Esophagus (tissue), 2 donors: ENCODE measurements around the gene ZNF862. TPM values are rescaled to one million over a fixed set of nuclear protein-coding genes. Genes with fewer than 3 reads are reported as not detected.
"Not testable (repeated sequence)": the region's sequence is repeated elsewhere in the genome, so short reads cannot be mapped to it uniquely, and the experiment has no call there.

Experiments used
- H3K27ac ChIP-seq, 2 donors: one replicate each; pipeline ENCODE4 v1.5.1; 2013; ENCODE audit warnings: low read depth in 2 of 2, mild to moderate bottlenecking in 2 of 2, inconsistent platforms in 1 of 2, low read length in 1 of 2, moderate library complexity in 1 of 2
- H3K27me3 ChIP-seq, 2 donors: one replicate each; pipeline ENCODE4 v1.6.1; 2013; ENCODE audit warnings: low read length in 2 of 2, control low read depth in 1 of 2, mild to moderate bottlenecking in 1 of 2; ENCODE audit not compliant: insufficient read depth in 2 of 2, control insufficient read depth in 1 of 2
- H3K36me3 ChIP-seq, 2 donors: one replicate each; pipeline ENCODE4 v1.6.1; 2013; ENCODE audit warnings: low read length in 1 of 2; ENCODE audit not compliant: control insufficient read depth in 2 of 2, insufficient read depth in 2 of 2
- H3K4me1 ChIP-seq, 2 donors: one replicate each; pipeline ENCODE4 v1.6.1; 2013; ENCODE audit warnings: low read length in 1 of 2; ENCODE audit not compliant: control insufficient read depth in 2 of 2, insufficient read depth in 2 of 2
- H3K4me3 ChIP-seq, 2 donors: one replicate each; pipeline ENCODE4 v1.5.1; 2013; ENCODE audit warnings: low read length in 2 of 2, mild to moderate bottlenecking in 2 of 2, low read depth in 1 of 2, moderate library complexity in 1 of 2
- H3K9me3 ChIP-seq, 2 donors: one replicate each; pipeline ENCODE4 v1.6.1; 2013; ENCODE audit warnings: mild to moderate bottlenecking in 2 of 2, low read depth in 1 of 2, low read length in 1 of 2, moderate library complexity in 1 of 2; ENCODE audit not compliant: control insufficient read depth in 2 of 2, insufficient read depth in 1 of 2
- WGBS, 2 donors: extraction: QIAGEN DNeasy Blood & Tissue Kit; methylation state at CpG; one replicate each; pipeline ENCODE4 v1.1.7; 2013; 5-methylcytosine and 5-hydroxymethylcytosine counted together
- polyA plus RNA-seq, 2 donors: library from polyadenylated mRNA; stranded (reverse); fragments of 200-250 nt; gene quantifications; one replicate each; pipeline ENCODE4 v1.2.3, GENCODE V29; 2013
- donor health status: healthy with polysubstance abuse.
- donor health status: Bipolar disorder and iron deficiency.

The ZNF862 gene
- polyA plus RNA-seq, 2 donors, result 3.9 to 8.4 TPM

- no peak overlapping the region for H3K4me3 ChIP-seq
- WGBS, 2 donors, result 89% methylated on average over 19 of the region's 19 CpGs
- no peaks in the 10 kb centered on the region for H3K27me3 ChIP-seq
- H3K9me3 ChIP-seq, result no peaks in the 10 kb centered on the region
- no peak overlapping the region for H3K27ac ChIP-seq
- peaks cover 4 to 12% of the 10 kb centered on the region in 2 donors for H3K4me1 ChIP-seq
- no peaks in the 10 kb centered on the region for H3K36me3 ChIP-seq
These were observed 9.5 kb upstream of the ZNF862 start for GRCh38 chr7:149828357-149829309.

- 33 to 43% methylated on average over 1 of the region's 1 CpG for WGBS, 2 donors
- H3K4me3 ChIP-seq, H3K27me3 ChIP-seq, H3K36me3 ChIP-seq, H3K9me3 ChIP-seq, H3K27ac ChIP-seq: not testable (repeated sequence)
- peaks cover 4 to 10% of the 10 kb centered on the region in 2 donors for H3K4me1 ChIP-seq
These were observed 7.6 kb upstream of the ZNF862 start for GRCh38 chr7:149830527-149830926.

DNA sequence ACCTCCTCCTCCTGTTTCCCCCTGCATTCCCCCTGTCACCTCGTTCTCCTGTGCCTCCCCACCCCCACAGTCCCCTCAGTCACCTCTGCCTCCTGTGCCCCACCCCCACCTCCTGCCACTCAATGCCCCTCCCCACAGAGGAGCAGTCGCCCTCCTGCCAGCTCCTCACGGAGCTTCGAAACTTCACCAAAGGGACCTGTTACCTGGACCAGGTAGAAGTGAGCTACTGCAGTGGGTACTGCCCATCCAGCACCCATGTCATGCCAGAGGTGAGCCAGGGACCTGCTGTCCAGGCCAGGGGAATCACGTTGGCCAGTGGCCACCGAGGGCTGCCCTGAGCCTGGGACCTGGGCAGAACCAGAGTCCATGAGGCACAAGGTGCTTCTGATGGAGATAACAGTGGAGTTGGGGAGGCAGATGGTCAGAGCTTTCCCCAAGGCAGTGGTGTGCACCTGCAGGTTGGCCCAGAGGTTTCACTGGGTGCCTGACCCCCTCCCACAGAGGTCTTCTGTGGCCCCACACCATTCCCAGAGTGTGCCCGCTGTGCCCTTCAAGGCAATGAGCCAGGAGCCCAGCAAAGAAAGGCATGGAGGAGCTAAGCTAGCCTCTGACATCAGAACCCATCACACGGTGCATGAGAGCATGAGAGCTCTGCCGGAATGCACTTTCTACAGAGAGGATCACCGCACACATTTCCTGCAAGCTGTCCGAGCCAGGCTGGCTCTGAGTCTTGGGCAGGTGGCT lies 7.0 kb upstream of the ZNF862 start:
- no peak overlapping the region for H3K4me3 ChIP-seq

DNA sequence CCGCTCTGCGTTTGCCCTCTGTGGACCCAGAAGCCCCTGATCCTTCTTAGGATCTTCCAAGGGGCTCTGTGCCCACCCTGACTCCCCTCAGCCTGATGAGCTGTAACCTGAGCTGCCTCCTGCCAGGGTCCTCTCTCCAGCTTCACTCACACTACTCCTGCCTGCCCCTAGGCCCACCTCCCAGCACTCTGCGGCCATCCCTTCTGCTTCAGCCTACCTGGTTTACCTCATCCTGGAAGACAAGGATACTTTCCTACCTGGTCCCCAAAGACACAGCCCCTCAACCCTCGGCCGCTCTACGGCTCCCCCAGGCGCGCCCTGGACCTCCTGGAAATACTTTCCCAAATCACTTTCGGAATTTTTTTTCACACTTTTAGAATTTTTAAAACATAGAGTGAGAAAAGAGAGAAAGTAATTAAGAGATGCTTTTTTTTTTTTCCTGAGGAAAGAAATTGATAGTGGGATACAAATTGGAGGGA lies 6.4 kb upstream of the ZNF862 start:
- Histone ChIP-seq H3K27me3 (no peaks in the 10 kb centered on the region), H3K27ac (no peak overlapping the region), H3K36me3 (no peaks in the 10 kb centered on the region), H3K4me1 (peaks cover under 1 to 4% of the 10 kb centered on the region in 2 donors), H3K4me3 (no peak overlapping the region), H3K9me3 (no peaks in the 10 kb centered on the region)
- WGBS, 2 donors, result 77 to 81% methylated on average over 9 of the region's 9 CpGs

More for the DNA sequence above, 7.0 kb upstream of the ZNF862 start:
- Histone ChIP-seq H3K36me3 (no peaks in the 10 kb centered on the region), H3K9me3 (no peaks in the 10 kb centered on the region), H3K27ac (no peak overlapping the region), H3K4me1 (peaks cover 4 to 6% of the 10 kb centered on the region in 2 donors), H3K27me3 (no peaks in the 10 kb centered on the region)
- 37 to 53% methylated on average over 11 of the region's 11 CpGs for WGBS, 2 donors

DNA sequence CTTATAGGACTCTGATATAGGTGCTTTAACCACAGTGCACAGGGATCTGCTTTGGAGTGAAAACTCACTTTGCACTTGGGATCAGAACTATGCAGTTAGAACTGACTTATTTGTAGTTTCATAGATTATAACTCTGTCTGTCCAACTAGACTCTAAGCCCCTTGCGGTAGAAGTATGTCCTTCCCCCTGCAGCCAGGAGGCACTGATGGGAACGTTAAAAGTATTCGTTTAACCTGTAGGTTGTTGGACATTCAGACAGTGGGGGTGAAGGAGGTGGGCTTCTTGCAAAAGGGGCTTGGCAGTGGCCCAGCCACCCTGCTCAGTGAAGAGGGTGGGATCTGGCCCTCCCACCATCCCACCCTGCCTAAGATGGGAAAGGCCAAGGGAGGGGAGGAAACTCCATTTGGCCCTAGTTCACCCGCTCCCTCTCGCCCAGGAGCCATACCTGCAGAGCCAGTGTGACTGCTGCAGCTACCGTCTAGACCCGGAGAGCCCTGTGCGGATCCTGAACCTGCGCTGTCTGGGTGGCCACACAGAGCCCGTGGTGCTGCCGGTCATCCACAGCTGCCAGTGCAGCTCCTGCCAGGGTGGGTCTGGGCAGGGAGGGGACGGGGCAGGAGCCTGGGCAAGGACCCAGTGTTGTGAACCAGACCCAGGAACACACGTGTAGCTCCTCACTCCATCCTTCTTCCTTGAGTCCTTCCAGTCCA lies 5.7 kb upstream of the ZNF862 start:
- Histone ChIP-seq H3K4me3 (no peak overlapping the region), H3K27me3 (no peaks in the 10 kb centered on the region), H3K9me3 (no peaks in the 10 kb centered on the region), H3K36me3 (no peaks in the 10 kb centered on the region), H3K4me1 (peaks cover 0 to 4% of the 10 kb centered on the region in 2 donors), H3K27ac (no peak overlapping the region)
- 66 to 70% methylated on average over 13 of the region's 13 CpGs for WGBS, 2 donors

GRCh38 chr7:149833495-149834130 lies 4.6 kb upstream of the ZNF862 start:
- H3K4me1 ChIP-seq, result no peaks in the 10 kb centered on the region

GRCh38 chr7:149834601-149835000 lies 3.6 kb upstream of the ZNF862 start:
- H3K9me3 ChIP-seq, result no peaks in the 10 kb centered on the region
- peaks cover 0 to 2% of the 10 kb centered on the region in 2 donors for H3K4me1 ChIP-seq
- no peak overlapping the region for H3K27ac ChIP-seq
- WGBS, 2 donors, result 85 to 88% methylated on average over 8 of the region's 8 CpGs
- no peaks in the 10 kb centered on the region for H3K36me3 ChIP-seq
- no peaks in the 10 kb centered on the region for H3K27me3 ChIP-seq
- no peak overlapping the region for H3K4me3 ChIP-seq

More at GRCh38 chr7:149833495-149834130, 4.6 kb upstream of the ZNF862 start:
- Histone ChIP-seq H3K4me3 (no peak overlapping the region), H3K27me3 (no peaks in the 10 kb centered on the region), H3K9me3 (no peaks in the 10 kb centered on the region), H3K27ac (no peak overlapping the region), H3K36me3 (no peaks in the 10 kb centered on the region)
- WGBS, 2 donors, result 83% methylated on average over 12 of the region's 12 CpGs

DNA sequence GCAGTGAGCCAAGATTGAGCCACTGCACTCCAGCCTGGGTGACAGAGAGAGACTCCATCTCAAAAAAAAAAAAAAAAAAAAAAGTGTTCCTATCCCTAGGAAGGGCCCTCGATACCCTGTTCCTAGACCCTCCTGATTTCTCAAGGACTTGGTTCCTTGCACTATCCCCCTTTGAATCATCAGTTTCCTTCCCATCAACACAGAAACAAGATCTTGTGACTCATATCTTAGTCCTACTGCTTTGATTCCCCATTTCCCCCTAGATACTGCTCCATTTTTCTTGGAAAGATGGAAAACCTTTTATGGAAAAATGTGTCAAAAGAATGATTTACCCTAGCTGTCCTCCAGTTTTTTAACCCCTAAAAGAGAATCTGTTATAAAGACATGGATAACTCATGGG lies 1.7 kb upstream of the ZNF862 start:
- H3K27me3 ChIP-seq, result no peaks in the 10 kb centered on the region
- no peaks in the 10 kb centered on the region for H3K9me3 ChIP-seq
- 84 to 89% methylated on average over 1 of the region's 1 CpG for WGBS, 2 donors
- no peaks in the 10 kb centered on the region for H3K36me3 ChIP-seq
- peaks cover 0 to 2% of the 10 kb centered on the region in 2 donors for H3K4me1 ChIP-seq
- no peak overlapping the region for H3K4me3 ChIP-seq
- no peak overlapping the region for H3K27ac ChIP-seq
